Sigmoid colon (tissue), 4 donors: ENCODE measurements around the gene GRID2.

ENCODE experiments used
- EP300 ChIP-seq, 4 donors: sonication (generic); formaldehyde crosslinking; IDR thresholded peaks; one replicate each; pipeline ENCODE4 v1.6.1; 2017; ENCODE audit warnings: antibody characterized with exemption in 4 of 4
- POLR2A ChIP-seq, 2 donors: fragments of 450-650 bp; IDR thresholded peaks; one replicate each; pipeline ENCODE4 v1.6.1; 2016; ENCODE audit warnings: antibody characterized with exemption in 2 of 2, mild to moderate bottlenecking in 2 of 2, moderate library complexity in 2 of 2
- POLR2AphosphoS5 ChIP-seq, 4 donors: sonication (generic); formaldehyde crosslinking; IDR thresholded peaks; one replicate each; pipeline ENCODE4 v1.6.1; 2017; ENCODE audit warnings: antibody characterized with exemption in 4 of 4
- TF ChIP-seq, protein P1 (sequence below), 4 experiments: fragments of 450-650 bp in 3 of 4; fragments of 200-600 bp in 1 of 4; IDR thresholded peaks; one replicate each; pipeline ENCODE4 v1.5.1; 2016 to 2019; ENCODE audit warnings: antibody characterized with exemption in 4 of 4, mild to moderate bottlenecking in 3 of 4, moderate library complexity in 2 of 4

GRCh38 chr4:93770201-93770600, 1466.4 kb downstream of the GRID2 start:
- TF ChIP-seq, protein P1, sequence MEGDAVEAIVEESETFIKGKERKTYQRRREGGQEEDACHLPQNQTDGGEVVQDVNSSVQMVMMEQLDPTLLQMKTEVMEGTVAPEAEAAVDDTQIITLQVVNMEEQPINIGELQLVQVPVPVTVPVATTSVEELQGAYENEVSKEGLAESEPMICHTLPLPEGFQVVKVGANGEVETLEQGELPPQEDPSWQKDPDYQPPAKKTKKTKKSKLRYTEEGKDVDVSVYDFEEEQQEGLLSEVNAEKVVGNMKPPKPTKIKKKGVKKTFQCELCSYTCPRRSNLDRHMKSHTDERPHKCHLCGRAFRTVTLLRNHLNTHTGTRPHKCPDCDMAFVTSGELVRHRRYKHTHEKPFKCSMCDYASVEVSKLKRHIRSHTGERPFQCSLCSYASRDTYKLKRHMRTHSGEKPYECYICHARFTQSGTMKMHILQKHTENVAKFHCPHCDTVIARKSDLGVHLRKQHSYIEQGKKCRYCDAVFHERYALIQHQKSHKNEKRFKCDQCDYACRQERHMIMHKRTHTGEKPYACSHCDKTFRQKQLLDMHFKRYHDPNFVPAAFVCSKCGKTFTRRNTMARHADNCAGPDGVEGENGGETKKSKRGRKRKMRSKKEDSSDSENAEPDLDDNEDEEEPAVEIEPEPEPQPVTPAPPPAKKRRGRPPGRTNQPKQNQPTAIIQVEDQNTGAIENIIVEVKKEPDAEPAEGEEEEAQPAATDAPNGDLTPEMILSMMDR (IDR thresholded peaks at IDR 0.05) = no peak
- TF ChIP-seq POLR2A (IDR thresholded peaks at IDR 0.05) (no peak), POLR2AphosphoS5 (IDR thresholded peaks at IDR 0.05) (no peak), EP300 (IDR thresholded peaks at IDR 0.05) (no peak)
